HG03139 (cell line): Measurements from ENCODE around the gene EVC.

Experiments used
- ATAC-seq: cut with Tn5 transposase; IDR thresholded peaks from one replicate; pipeline ENCODE4 v1.9.1; 2021; ENCODE audit not compliant: unreplicated experiment

EVC gene

DNA sequence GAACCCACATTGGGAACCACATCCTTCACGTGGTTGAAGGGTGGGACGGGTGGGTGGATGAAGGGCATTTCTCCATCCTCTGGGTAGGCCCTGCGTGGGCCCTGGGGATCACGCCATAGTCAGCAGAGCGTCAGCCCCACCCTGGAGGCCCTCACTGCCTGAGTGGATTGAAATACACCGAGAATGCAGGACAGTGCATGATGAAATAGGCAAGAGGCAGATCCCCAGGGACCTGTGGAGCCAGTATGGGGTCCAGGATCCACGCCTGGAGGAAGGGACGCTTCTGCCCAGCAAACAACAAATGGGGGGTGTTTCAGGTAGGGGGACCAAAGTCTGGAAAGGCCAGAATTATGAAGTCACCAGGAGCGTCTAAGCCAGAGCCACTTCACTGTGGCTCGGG is 19.4 kb downstream of the EVC start:
- no peak for ATAC-seq

GRCh38 chr4:5730993-5731990 is 20.3 kb downstream of the EVC start:
- ATAC-seq: no peak

GRCh38 chr4:5732158-5732557 is 21.2 kb downstream of the EVC start:
- ATAC-seq: no peak

DNA sequence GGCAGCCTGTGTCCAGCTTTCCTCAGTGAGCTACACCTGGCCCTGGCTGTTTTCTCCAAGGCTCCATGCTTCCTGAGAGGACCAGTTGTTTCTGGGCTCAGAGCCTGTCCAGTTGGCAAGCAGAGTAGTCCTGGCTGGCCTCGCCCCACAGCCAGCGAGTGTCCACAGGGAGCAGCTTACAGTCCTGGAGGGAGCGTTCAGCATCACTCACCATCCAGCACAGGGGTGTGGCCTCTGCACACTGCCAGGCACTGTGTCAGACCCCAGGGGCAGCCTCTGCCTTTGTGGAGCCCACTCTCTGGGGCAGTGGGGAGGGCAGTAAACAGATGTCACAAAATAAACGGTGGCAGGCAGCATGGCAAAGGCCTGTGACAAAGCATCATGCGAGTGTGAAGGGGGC is 23.9 kb downstream of the EVC start:
- ATAC-seq: no peak

DNA sequence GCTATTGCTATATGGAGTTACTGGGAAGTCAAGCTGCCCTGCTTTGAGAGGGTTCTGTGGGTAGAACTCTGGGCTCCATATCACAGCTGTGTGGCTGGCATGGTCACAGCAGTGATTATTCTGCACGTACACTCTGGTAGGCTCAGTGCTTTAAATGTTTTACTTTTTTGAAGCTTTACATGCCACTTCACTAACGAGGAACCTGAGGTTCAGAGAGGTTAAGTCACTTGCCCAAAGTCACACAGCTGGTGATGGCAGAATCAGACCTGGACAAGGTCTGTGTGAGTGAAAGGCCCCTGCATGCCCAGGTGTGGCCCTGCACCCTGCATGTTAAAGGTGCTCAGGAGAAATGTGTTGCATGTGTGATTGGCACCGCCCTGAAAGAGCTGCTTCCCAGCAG is 24.5 kb downstream of the EVC start:
- ATAC-seq: no peak

GRCh38 chr4:5738061-5738460 is 27.1 kb downstream of the EVC start:
- no peak for ATAC-seq

DNA sequence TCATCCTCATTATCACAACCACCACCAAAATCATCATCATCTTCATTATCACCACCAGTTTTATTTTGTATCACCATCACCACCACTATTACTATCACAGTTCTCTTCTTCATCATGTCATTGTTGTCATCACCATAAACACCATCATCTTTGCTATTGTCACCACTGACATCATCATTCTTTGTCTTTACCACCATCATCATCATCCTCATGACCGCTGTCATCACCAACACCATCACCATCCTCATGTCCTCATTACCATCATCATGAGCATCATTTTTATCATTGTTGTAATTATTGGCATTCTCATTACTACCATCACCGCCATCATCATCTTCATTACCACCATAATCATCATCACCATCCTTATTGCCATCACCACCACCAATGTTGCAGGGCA is 31.4 kb downstream of the EVC start:
- ATAC-seq: no peak

DNA sequence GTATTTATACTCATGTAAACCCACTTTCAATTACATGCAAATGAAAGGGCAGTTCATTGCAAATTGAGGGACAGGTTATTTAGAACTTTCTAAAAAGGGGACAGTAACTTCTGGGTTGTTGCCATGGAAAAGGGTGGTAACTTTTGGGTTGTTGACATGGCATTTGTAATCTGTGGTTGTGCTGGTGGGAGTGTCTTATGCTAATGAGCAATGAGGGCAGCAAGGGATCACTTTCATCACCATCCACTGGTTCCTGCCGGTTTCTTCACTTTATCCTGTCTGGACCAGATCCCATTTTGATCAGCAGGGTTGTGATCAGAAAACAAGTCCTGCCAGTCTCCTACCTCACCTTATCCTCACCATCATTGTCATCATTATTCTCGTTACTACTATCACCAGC is 32.0 kb downstream of the EVC start:
- ATAC-seq: no peak

DNA sequence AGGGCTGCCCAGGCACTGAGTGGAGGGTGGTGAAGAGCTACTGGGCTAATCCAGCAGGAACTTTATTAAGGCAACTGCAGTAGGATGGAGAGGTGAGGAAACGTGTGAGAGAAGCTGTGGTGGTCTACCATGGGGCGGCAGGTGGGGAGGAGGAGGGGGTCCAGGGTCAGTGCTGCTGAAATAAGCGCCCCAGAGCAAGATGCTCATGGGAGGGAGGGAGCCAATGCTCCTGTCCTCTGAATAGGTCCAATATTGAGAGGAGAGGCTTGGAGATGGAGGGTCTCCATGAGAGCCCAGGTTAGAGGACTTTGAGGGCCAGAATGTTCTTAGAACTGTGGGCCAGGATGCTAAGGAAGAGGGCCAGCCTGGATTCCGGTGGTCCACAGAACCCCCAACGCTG is 35.2 kb downstream of the EVC start:
- ATAC-seq: no peak

DNA sequence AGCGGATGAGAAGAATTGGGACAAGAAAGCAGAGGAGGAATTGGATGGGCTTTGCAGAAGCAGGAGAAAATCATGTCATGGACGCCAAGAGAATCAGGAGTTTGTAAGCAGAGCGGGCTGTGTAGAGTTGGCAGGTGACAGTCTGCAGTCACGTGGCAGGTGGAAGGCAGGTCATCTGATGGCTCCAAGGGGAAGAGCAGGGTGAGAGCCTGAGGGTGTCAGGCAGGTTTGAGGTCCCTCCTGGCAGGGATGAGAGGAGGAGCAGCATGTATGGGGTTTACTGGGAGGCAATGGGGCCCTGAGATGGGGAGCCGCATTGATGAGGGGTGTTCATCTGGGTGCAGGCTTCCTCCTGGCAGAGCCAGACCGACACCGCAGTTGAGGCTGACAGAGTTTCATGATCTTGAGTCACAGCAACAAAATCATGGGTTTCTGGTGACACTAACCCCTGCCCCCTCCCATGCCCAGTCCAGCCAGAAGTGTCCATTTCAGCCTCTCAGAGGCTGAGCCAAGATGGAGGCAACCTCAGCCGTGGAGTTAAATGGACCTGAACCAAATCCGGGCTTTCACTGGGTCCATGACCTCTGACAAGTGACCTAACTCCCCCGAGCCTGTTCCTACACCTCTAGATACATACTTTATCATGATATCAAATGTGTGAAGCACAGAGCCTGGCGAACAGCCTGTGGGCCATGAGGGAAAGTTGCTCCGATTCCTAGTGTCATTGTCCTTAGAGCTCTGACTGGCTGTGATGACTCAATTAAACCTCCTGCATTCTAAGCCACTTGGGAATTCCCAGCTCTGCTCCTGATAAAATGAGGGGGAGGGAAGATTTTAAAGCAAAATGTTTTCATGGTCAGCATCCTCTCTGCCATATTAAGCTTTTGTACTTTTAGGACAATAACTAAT is 36.1 kb downstream of the EVC start:
- no peak for ATAC-seq

GRCh38 chr4:5747738-5748375 is 36.9 kb downstream of the EVC start:
- no peak for ATAC-seq

- no peak for ATAC-seq
These were observed 38.6 kb downstream of the EVC start for GRCh38 chr4:5749568-5749967.

- ATAC-seq: no peak
These were observed 39.3 kb downstream of the EVC start for GRCh38 chr4:5750052-5750945.

GRCh38 chr4:5750946-5751665 is 40.1 kb downstream of the EVC start:
- no peak for ATAC-seq

GRCh38 chr4:5751666-5752375 is 40.8 kb downstream of the EVC start:
- no peak for ATAC-seq

DNA sequence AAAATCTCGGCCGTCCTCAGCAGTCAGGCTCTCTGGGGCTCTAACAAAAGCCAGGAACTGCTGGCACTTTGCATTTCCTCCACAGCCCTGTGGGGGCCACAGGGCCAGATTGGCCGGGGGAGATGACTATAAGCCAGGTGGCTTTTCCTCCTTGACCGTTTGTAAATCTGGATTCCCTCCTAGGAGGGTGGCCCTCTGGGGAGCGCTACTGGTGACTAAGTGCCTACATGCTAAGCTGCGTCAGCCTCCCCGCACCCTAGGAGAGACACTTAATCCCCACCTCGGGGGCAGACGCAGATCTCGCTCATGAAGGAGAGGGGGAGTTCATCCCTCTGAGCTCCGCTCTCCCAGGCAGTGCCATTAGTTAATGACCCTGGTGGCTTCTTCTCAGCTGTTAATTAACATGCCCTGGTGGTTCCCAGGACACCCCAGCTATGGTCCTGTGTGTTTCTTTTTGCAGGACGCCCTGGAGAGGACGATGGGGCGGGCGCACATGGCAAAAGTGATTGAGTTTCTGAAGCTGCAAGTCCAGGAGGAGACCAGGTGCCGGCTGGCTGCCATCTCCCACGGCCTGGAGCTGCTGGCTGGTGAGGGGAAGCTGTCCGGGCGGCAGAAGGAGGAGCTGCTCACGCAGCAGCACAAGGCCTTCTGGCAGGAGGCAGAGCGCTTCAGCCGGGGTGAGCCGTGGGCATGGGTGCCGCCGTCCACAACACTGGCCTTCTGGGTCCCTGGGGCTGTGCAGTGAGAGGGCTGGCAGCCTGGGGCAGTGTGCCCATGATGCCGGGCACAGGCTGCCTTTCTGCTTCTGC is 41.6 kb downstream of the EVC start:
- ATAC-seq: no peak

- ATAC-seq: no peak
These were observed 42.4 kb downstream of the EVC start for GRCh38 chr4:5753366-5753765.
